HG03139 (cell line): ENCODE results near the gene MRPL12.

Source experiments
- ATAC-seq: cut with Tn5 transposase; IDR thresholded peaks from one replicate; pipeline ENCODE4 v1.9.1; 2021; ENCODE audit not compliant: unreplicated experiment

The MRPL12 gene

DNA sequence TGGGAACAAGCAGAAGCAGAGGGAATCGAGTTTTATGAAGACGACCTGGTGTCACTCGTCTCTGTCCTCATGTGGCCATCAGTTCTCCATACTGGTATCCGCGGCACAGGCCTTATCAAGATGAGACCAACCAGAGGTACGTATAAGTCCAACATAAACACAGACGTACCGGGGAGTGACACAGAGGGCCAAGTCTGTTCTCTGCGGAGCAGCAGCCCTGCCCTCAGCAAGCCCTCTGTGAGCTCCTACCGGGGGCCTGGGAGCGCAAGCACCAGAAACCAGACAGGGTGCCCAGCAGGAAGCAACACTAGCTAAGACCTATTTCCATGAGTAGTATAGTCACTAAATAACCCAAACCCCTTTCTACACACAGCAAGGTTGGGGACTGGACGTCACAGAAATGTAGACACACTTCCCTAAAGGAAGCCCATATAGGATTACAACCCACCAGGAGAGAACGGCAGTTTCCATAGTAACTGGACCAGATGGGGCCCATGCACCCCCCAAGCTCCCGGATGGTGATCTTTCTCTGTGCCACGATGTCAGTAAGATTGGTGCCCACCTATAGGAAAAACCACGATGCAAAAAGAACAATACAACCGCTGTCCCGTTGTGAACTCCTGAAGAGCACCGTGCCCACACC lies 20.5 kb upstream of the MRPL12 start:
- ATAC-seq = no peak

DNA sequence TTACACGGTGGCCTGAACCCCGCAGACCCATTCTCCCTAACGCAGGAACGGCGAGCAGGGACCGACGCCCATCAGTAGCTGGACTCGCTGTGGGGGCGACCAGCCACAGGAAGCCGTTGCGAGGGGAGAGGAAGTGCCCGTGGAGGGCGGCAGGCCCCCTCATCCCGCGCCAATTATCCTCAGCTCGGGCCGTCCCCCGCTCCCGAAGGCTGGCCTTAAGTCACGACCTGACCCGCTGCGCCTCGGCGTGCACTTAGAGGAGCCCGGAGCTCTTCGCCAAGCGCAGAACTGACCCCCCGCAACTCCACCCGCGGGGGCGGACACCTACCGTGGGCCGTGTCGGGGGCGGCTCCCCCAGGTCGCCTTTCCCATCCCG lies 20.0 kb upstream of the MRPL12 start:
- ATAC-seq = peak; percentile 23

- ATAC-seq = peak; percentile 89
Measured at GRCh38 chr17:81683584-81684441, 19.4 kb upstream of the MRPL12 start, which contains the start of the genes ARL16 and HGS. ARL16 (minus strand) TSS chr17:81683797; CDS start chr17:81683753, 44 bp downstream. HGS (plus strand) TSS chr17:81684011; CDS start chr17:81684067, 56 bp downstream.

DNA sequence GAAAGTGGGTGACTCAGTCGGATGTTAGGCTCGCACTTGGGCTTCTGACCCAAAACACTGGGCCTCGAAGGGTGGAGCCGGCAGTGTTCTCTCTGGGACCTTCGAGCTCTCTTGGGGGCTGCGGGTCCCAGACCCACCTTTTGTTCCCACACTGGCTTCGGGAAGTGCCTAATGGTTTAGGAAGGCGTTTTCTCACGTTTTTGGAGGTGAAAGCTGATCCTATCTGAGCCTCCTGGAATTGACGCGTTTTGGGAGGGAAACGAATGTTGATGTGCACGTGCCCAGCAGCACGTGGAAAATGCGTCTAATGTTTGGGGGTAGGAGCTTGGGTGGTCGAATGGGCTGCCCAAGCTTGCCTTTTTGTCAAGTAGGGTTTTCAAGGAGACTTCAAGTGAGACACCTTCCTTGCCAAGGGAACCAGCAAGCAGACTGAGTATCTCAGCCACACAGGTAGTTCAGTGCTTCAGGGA lies 18.7 kb upstream of the MRPL12 start:
- ATAC-seq = no peak

- ATAC-seq = no peak
Measured at GRCh38 chr17:81685108-81685507, 18.1 kb upstream of the MRPL12 start.

DNA sequence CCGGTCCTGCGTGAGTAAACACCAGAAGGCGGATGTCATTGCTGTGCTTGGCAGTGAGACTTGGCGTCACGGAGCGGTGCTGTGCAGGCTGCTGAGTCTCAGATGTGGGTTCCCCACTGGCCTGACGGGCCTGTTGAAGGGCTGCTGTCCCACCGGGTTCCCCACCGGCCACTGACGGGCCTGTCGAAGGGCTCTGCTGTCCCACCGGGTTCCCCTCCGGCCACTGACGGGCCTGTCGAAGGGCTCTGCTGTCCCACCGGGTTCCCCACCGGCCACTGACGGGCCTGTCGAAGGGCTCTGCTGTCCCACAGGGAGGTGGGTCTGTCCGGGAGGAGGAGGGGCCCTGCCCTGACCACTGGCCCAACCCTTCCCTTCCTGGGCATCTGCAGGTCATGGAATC lies 16.6 kb upstream of the MRPL12 start:
- ATAC-seq = no peak

GRCh38 chr17:81687770-81688541 lies 15.2 kb upstream of the MRPL12 start:
- ATAC-seq = no peak

DNA sequence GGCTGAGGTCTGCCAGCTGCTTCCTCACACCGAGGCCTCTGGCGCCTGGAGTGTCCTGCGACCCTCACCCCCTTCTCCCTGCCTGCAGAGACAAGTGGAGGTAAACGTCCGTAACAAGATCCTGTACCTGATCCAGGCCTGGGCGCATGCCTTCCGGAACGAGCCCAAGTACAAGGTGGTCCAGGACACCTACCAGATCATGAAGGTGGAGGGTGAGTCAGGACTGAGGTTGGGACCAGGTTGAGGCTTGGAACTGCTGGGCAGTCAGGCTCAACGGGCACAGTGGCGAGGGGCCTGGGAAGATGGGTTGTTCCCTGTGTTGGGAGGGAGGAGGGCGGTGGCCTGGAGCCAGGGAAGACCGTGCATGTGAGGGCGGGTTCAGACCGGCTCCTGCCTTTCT lies 14.6 kb upstream of the MRPL12 start:
- ATAC-seq = no peak

DNA sequence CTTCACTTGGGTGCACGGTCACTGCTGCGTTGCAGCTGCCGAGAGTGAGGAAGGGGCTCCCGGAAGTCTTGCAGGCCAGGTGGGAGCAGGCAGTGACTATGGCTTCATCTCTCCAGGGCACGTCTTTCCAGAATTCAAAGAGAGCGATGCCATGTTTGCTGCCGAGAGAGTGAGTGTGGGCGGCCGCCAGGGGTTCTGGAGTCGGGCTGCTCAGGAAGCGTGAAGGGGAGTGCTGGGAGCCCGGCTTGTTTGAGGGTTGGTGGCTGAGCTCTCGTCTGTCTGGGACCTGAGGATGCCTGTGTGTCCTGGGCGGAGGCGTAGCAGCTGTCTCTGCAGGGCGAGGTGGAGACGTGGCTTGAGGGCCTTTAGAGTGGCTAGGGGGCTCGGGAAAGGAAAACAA lies 13.1 kb upstream of the MRPL12 start:
- no peak for ATAC-seq

GRCh38 chr17:81690549-81690948 lies 12.6 kb upstream of the MRPL12 start:
- ATAC-seq = no peak

- no peak for ATAC-seq
Measured at GRCh38 chr17:81691196-81691595, 12.0 kb upstream of the MRPL12 start.

DNA sequence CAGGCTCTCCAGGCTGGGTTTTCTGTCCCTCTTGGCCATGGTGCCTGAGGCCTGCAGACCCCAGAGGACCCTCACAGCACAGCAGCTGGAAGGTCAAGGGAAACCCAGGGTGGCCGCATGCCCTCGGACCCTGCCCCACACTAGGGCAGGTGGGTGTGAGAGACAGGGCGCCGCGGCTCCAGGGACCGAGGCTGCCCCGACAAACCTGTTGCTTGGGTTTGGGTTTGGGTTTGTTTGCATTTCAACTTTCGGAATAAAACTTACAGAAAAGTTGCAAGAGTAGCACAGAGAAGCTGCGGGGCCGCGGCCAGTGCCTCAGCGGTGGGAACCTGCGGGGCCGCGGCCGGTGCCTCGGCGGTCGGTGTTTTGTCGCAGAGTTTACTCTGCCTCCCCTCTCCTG lies 11.6 kb upstream of the MRPL12 start:
- no peak for ATAC-seq

- no peak for ATAC-seq
Measured at GRCh38 chr17:81693509-81694210, 9.5 kb upstream of the MRPL12 start.

DNA sequence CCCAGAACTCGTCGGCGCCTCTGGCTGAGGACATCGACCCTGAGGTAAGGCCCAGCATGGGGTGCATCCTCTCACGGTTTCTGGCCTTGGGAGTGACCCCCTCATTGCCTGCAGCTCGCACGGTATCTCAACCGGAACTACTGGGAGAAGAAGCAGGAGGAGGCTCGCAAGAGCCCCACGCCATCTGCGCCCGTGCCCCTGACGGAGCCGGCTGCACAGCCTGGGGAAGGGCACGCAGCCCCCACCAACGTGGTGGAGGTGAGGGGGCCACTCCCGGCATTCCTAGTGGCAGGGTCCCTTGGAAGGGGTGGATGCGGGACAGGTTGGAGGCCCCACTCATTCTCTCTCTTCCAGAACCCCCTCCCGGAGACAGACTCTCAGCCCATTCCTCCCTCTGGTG lies 8.4 kb upstream of the MRPL12 start:
- ATAC-seq = no peak

- ATAC-seq = no peak
Measured at GRCh38 chr17:81695211-81695610, 8.0 kb upstream of the MRPL12 start.

DNA sequence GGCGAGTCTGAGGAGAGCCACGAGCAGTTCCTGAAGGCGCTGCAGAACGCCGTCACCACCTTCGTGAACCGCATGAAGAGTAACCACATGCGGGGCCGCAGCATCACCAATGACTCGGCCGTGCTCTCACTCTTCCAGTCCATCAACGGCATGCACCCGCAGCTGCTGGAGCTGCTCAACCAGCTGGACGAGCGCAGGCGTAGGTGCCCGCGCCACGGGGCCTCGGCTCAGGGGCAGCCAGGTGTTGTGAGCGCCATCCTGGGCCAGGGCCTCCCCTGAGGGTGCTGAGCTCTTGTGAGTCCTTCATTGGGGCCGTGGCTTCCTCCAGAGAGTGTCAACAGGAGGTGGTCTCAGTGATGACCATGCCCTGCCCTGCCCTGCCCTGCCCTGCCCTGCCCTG lies 7.4 kb upstream of the MRPL12 start:
- no peak for ATAC-seq

- ATAC-seq = no peak
Measured at GRCh38 chr17:81696218-81696941, 6.8 kb upstream of the MRPL12 start.

DNA sequence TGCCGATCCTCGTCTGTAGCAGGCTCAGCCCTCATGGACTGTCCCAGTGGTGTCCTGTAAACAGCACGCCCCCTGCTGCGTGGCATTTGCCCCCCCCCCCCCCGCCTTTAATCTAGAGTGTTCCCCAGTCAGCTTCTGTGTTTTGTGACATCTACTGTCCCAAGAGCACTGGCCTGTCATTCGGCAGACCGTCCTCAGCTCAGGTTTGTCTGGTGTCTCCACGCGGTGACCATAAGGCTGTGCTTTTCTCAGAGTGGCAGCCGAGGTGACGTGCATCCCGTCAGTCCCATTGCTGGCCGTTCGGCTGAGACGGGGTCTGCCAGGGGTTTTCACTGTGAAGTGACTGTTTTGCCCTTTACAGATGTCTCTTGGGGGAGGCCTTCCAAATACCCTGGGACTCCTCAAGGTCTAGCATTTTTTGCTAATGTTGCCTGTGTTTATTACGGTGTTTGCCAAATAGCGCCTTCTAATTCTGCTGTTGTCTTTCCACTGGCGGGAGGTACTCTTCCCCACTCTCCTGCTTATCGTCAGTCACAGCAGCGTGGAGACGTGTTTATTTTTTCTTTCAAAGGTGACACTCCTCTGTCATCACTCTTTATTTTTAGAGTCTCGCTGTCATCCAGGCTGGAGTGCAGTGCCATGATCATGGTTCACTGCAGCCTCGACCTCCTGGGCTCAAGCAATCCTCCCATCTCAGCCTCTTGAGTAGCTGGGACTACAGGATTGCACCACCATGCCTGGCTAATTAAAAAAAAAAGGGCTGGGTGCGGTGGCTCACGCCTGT lies 5.7 kb upstream of the MRPL12 start:
- no peak for ATAC-seq
